PC-3 (cell line): ENCODE data around the gene ZNF106. TPM values are rescaled to one million over a fixed set of nuclear protein-coding genes. Genes with fewer than 3 reads are reported as not detected.

Experiments
- ATAC-seq: fragments of 200-7000 bp; cut with Tn5 transposase; 2 replicates; pipeline ENCODE4 v1.9.1; 2020; ENCODE audit warnings: mild to moderate bottlenecking, moderate library complexity
- BruUV-seq: library from RNA; stranded (reverse); fragments of 400-500 nt; replicated peaks from 2 replicates; lab custom pipeline; 2021; lab: Mats Ljungman, UMichigan
- CTCF ChIA-PET: fragments of 300-600 bp; sonication (Branson Sonifier 250); formaldehyde crosslinking; loops from one replicate; lab custom pipeline; 2022; ENCODE audit warnings: antibody characterized with exemption; lab: Charles Lee
- POLR2A ChIA-PET: fragments of 300-600 bp; sonication (Branson Sonifier 250); formaldehyde crosslinking; loops from one replicate; lab custom pipeline; 2022; ENCODE audit warnings: antibody characterized with exemption; ENCODE audit not compliant: unreplicated experiment; lab: Charles Lee
- DNase-seq: peaks from one replicate; pipeline ENCODE4 v3.0.0-alpha.2; 2015
- H2AFZ ChIP-seq: fragments of 300-600 bp; sonication (generic); 2 replicates; pipeline ENCODE4 v1.6.0; 2016; ENCODE audit warnings: antibody characterized with exemption, low read length
- H3F3A ChIP-seq: fragments of 300-600 bp; sonication (generic); one replicate; pipeline ENCODE4 v1.6.0; 2017; ENCODE audit warnings: antibody characterized with exemption, low read length, control low read depth, mild to moderate bottlenecking; ENCODE audit not compliant: unreplicated experiment
- H3K27ac ChIP-seq: fragments of 300-600 bp; sonication (generic); 2 replicates; pipeline ENCODE4 v1.5.1; 2016; ENCODE audit warnings: mild to moderate bottlenecking, low read length
- H3K27me3 ChIP-seq: fragments of 300-600 bp; sonication (generic); 2 replicates; pipeline ENCODE4 v1.6.1; 2016; ENCODE audit warnings: low read length, mixed read lengths
- H3K36me3 ChIP-seq: fragments of 300-600 bp; sonication (generic); 2 replicates; pipeline ENCODE4 v1.6.1; 2016; ENCODE audit warnings: low read depth, mixed run types, low read length, mixed read lengths
- H3K4me1 ChIP-seq: fragments of 300-600 bp; sonication (generic); 2 replicates; pipeline ENCODE4 v1.5.1; 2016; ENCODE audit warnings: low read length; ENCODE audit not compliant: insufficient read depth
- H3K4me2 ChIP-seq: fragments of 300-600 bp; sonication (generic); 2 replicates; pipeline ENCODE4 v1.6.0; 2016; ENCODE audit warnings: low read length
- H3K4me3 ChIP-seq: fragments of 300-600 bp; sonication (generic); 2 replicates; pipeline ENCODE4 v1.5.1; 2016; ENCODE audit warnings: mild to moderate bottlenecking, low read length, mixed read lengths
- H3K79me2 ChIP-seq: fragments of 300-600 bp; sonication (generic); 2 replicates; pipeline ENCODE4 v1.6.1; 2017; ENCODE audit warnings: low read length, mixed read lengths
- H3K9ac ChIP-seq: fragments of 300-600 bp; sonication (generic); 2 replicates; pipeline ENCODE4 v1.6.0; 2016; ENCODE audit warnings: mild to moderate bottlenecking, low read length
- H3K9me2 ChIP-seq: fragments of 300-600 bp; sonication (generic); replicated peaks from 2 replicates; pipeline ENCODE4 v1.6.1; 2016; ENCODE audit warnings: mixed run types, low read length, mixed read lengths
- H3K9me3 ChIP-seq: fragments of 300-600 bp; sonication (generic); 2 replicates; pipeline ENCODE4 v1.6.1; 2016; ENCODE audit warnings: low read length, mixed read lengths
- H4K20me1 ChIP-seq: fragments of 300-600 bp; sonication (generic); 2 replicates; pipeline ENCODE4 v1.6.1; 2016; ENCODE audit warnings: low read length, mixed read lengths
- EZH2 ChIP-seq: fragments of 300-600 bp; sonication (generic); IDR thresholded peaks from one replicate; pipeline ENCODE4 v1.6.1; 2017; ENCODE audit warnings: antibody characterized with exemption, mild to moderate bottlenecking, low read length; ENCODE audit not compliant: unreplicated experiment
- EZH2phosphoT487 ChIP-seq: fragments of 300-600 bp; sonication (generic); IDR thresholded peaks from 2 replicates; pipeline ENCODE4 v1.6.1; 2018; ENCODE audit warnings: mild to moderate bottlenecking, antibody characterized with exemption, low read length, borderline replicate concordance
- intact Hi-C: fragments of 100-400 bp; cut with micrococcal nuclease; formaldehyde crosslinking; loops from 2 replicates; pipeline ENCODE4 v1.9.0; 2023
- total RNA-seq: library from RNA; depleted of rRNA; stranded (reverse); fragments of >200 nt; gene quantifications from 2 replicates; pipeline ENCODE4 v1.2.3, GENCODE V29; 2014
- TF ChIP-seq, protein P1 (sequence below): fragments of 300-600 bp; sonication (generic); conservative IDR thresholded peaks from 2 replicates; pipeline ENCODE4 v1.5.1; 2017; ENCODE audit warnings: antibody characterized with exemption, low read depth, mild to moderate bottlenecking, low read length

ZNF106 gene
- total RNA-seq, 1 experiment from 2014 or later, result 25.6 TPM

GRCh38 chr15:42471002-42471401 is 19.9 kb downstream of the ZNF106 start:
- ChIA-PET CTCF (interaction anchor here (0.6 kb wide), 1 partner anchor 364 kb away, joined by 3 read pairs; no protein-coding TSS in a partner anchor), POLR2A (interaction anchor here (0.6 kb wide), 1 partner anchor 38 kb away, joined by 7 read pairs; no protein-coding TSS in a partner anchor)
- Histone ChIP-seq H3K4me1 (no peaks in the 10 kb centered on the region), H2AFZ (no peak overlapping the region), H3K9me2 (no peaks in the 10 kb centered on the region), H3K4me2 (no peak overlapping the region), H3K27ac (no peak overlapping the region), H3K4me3 (no peak overlapping the region), H3K27me3 (no peaks in the 10 kb centered on the region), H3K36me3 (no peaks in the 10 kb centered on the region; the same call in 1 of the 2 replicates), H3K9ac (no peak overlapping the region), H3K79me2 (peaks cover 18% of the 10 kb centered on the region; the same call in 1 of the 2 replicates), H4K20me1 (no peaks in the 10 kb centered on the region), H3K9me3 (no peaks in the 10 kb centered on the region), H3F3A (no peaks in the 10 kb centered on the region)
- intact Hi-C loops, result loop anchor here (2.0 to 10.0 kb wide), 3 partner anchors 181 to 404 kb away; partner anchors contain the start of gene VPS39
- TF ChIP-seq, protein P1, sequence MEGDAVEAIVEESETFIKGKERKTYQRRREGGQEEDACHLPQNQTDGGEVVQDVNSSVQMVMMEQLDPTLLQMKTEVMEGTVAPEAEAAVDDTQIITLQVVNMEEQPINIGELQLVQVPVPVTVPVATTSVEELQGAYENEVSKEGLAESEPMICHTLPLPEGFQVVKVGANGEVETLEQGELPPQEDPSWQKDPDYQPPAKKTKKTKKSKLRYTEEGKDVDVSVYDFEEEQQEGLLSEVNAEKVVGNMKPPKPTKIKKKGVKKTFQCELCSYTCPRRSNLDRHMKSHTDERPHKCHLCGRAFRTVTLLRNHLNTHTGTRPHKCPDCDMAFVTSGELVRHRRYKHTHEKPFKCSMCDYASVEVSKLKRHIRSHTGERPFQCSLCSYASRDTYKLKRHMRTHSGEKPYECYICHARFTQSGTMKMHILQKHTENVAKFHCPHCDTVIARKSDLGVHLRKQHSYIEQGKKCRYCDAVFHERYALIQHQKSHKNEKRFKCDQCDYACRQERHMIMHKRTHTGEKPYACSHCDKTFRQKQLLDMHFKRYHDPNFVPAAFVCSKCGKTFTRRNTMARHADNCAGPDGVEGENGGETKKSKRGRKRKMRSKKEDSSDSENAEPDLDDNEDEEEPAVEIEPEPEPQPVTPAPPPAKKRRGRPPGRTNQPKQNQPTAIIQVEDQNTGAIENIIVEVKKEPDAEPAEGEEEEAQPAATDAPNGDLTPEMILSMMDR, result no peak
- TF ChIP-seq EZH2phosphoT487, result no peak
- TF ChIP-seq EZH2, result no peak
- ATAC-seq (no peak), DNase-seq (no peak)
- TSS peak; percentile 18 for BruUV-seq

DNA sequence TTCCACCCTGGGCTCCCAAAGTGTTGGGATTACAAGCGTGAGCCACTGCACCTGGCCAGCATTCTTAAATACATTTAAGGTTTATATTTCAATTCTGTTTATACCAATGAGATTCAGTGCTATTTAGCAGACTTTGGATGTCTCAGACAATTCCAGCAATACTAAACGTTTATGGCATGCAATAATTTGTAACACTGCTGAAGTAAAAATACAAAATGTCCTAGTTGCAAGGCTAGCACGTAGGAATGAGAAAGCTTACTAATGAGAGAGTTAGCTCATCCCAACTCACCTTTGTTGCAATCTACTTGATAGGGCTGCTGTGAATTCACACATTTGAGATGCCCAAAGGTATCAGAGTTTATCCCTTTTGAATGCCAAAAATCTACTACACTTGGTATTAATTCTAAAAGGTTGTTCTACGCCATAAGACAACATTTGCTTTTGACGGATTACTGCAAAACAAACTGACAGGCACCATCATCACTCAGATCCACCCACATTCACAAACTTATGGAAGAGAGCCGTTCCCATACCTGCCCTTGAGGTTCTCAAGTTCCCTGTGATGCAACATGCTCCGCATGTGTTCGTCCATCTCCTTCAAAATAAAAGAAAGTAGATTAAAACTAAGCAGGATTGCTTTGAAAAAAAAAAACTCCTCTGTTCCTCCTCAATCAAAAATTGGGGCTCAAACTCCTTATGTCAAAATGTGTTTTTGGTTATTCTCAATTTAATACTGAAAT is 25.3 kb downstream of the ZNF106 start:
- no peak overlapping the region for H3K9ac ChIP-seq
- TF ChIP-seq, protein P1, result no peak
- TF ChIP-seq EZH2 (no peak), EZH2phosphoT487 (no peak)
- no peaks in the 10 kb centered on the region for H3K9me3 ChIP-seq
- no peaks in the 10 kb centered on the region for H4K20me1 ChIP-seq
- no peaks in the 10 kb centered on the region for H3K27me3 ChIP-seq
- intact Hi-C loops, result no loop called here
- H3K79me2 ChIP-seq, result no peaks in the 10 kb centered on the region
- ChIA-PET CTCF (no interaction called here), POLR2A (no interaction called here)
- no peak overlapping the region for H3K4me2 ChIP-seq
- ATAC-seq, result no peak
- H3F3A ChIP-seq, result no peaks in the 10 kb centered on the region
- no peak overlapping the region for H3K27ac ChIP-seq
- no peaks in the 10 kb centered on the region for H3K9me2 ChIP-seq
- peaks cover 5% of the 10 kb centered on the region; the same call in 1 of the 2 replicates for H3K36me3 ChIP-seq
- no peak overlapping the region for H3K4me3 ChIP-seq
- DNase-seq, result no peak
- no peak overlapping the region for H2AFZ ChIP-seq
- no peaks in the 10 kb centered on the region for H3K4me1 ChIP-seq
- no TSS peak for BruUV-seq

DNA sequence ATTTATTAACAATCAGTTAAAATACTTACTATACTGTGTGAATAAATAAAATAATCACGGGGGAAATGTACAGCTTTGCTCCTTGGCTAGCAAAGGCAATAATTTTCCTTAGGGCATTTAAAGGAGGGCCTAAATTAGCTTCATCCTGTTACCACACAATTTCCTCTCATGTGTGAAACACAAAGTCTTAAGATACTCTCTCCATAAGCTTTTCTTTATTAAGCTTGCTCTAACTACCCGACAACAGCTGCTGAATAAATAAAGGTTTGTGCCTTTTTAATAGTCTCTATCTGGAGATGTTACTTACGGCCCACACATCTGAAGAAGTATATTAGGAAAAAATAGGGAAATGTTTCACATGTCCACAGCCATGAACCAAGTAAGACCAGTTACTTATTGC is 29.7 kb downstream of the ZNF106 start:
- TF ChIP-seq EZH2 (no peak), EZH2phosphoT487 (no peak)
- TF ChIP-seq, protein P1, result no peak
- no peaks in the 10 kb centered on the region for H3F3A ChIP-seq
- H3K27me3 ChIP-seq, result no peaks in the 10 kb centered on the region
- DNase-seq (no peak), ATAC-seq (no peak)
- no peaks in the 10 kb centered on the region for H3K79me2 ChIP-seq
- no peak overlapping the region for H3K4me2 ChIP-seq
- intact Hi-C loops, result no loop called here
- H3K27ac ChIP-seq, result no peak overlapping the region
- H3K4me3 ChIP-seq, result no peak overlapping the region
- H4K20me1 ChIP-seq, result no peaks in the 10 kb centered on the region
- no TSS peak for BruUV-seq
- no peaks in the 10 kb centered on the region for H3K9me2 ChIP-seq
- no peak overlapping the region for H3K9ac ChIP-seq
- no peak overlapping the region for H2AFZ ChIP-seq
- peaks cover 5% of the 10 kb centered on the region; the same call in 1 of the 2 replicates for H3K36me3 ChIP-seq
- ChIA-PET POLR2A (interaction anchor here (0.7 kb wide), 1 partner anchor 14 kb away, joined by 3 read pairs; no protein-coding TSS in a partner anchor), CTCF (no interaction called here)
- no peaks in the 10 kb centered on the region for H3K4me1 ChIP-seq
- H3K9me3 ChIP-seq, result no peaks in the 10 kb centered on the region
